H1 (cell line): Measurements from ENCODE around the gene PRDM15. TPM values are rescaled to one million over a fixed set of nuclear protein-coding genes. Genes with fewer than 3 reads are reported as not detected.
A peak's percentile ranks its signal among the peaks of the same experiment; 100 is the strongest.

Experiments used
- CTCF ChIA-PET: fragments of 300-600 bp; sonication (Branson Sonifier 250); formaldehyde crosslinking; loops from one replicate; lab custom pipeline; 2021; ENCODE audit not compliant: partially characterized antibody; lab: Charles Lee
- POLR2A ChIA-PET: fragments of 300-600 bp; sonication (Branson Sonifier 250); formaldehyde crosslinking; loops from one replicate; lab custom pipeline; 2021; ENCODE audit warnings: inconsistent platforms; ENCODE audit not compliant: partially characterized antibody; lab: Charles Lee
- DNase-seq, 2 experiments: peaks; one replicate each; pipeline versions ENCODE4 v3.0.0 to v3.0.0-alpha.2; 2010 to 2022; ENCODE audit warnings: low spot score in 2 of 2, low read depth in 1 of 2, mixed read lengths in 1 of 2
- FAIRE-seq: peaks from 2 replicates; lab custom pipeline; 2011; peaks lifted over from hg19 to GRCh38; lab: Jason Lieb, UNC
- H2AFZ ChIP-seq: 2 replicates; pipeline ENCODE4 v1.8.1; 2012; ENCODE audit warnings: low read length, inconsistent platforms
- H2AK5ac ChIP-seq: 2 replicates; pipeline ENCODE4 v1.6.1; 2013; ENCODE audit warnings: low read depth, low read length
- H2BK120ac ChIP-seq: replicated peaks from 2 replicates; pipeline ENCODE3; 2013; ENCODE audit warnings: low read depth, low read length, inconsistent platforms
- H2BK12ac ChIP-seq: 2 replicates; pipeline ENCODE4 v1.6.1; 2013; ENCODE audit warnings: low read depth, low read length
- H2BK15ac ChIP-seq: 2 replicates; pipeline ENCODE4 v1.6.1; 2013; ENCODE audit warnings: low read length
- H2BK20ac ChIP-seq: 2 replicates; pipeline ENCODE4 v1.6.1; 2013; ENCODE audit warnings: low read length
- H2BK5ac ChIP-seq: 2 replicates; pipeline ENCODE4 v1.6.1; 2013; ENCODE audit warnings: low read depth, low read length
- H3K14ac ChIP-seq: 2 replicates; pipeline ENCODE4 v1.6.1; 2013; ENCODE audit warnings: inconsistent platforms; ENCODE audit not compliant: insufficient read length
- H3K18ac ChIP-seq: 2 replicates; pipeline ENCODE4 v1.6.1; 2013; ENCODE audit warnings: low read length; ENCODE audit errors: extremely low read depth
- H3K23ac ChIP-seq: 2 replicates; pipeline ENCODE4 v1.6.1; 2013; ENCODE audit warnings: inconsistent platforms; ENCODE audit not compliant: insufficient read length
- H3K23me2 ChIP-seq: 2 replicates; pipeline ENCODE4 v1.6.1; 2013; ENCODE audit warnings: low read depth, low read length
- H3K27ac ChIP-seq: 2 replicates; pipeline ENCODE4 v1.6.1; 2011; ENCODE audit warnings: low read depth, low read length, inconsistent platforms
- H3K27me3 ChIP-seq, 4 experiments: replicated peaks in 1 of 4; 1 replicate in 1 of 4; 2 replicates in 3 of 4; pipeline versions ENCODE4 v1.6.1 to v1.8.1; 2011 to 2013; ENCODE audit warnings: low read length in 3 of 4, mild to moderate bottlenecking in 3 of 4, inconsistent platforms in 2 of 4, mixed read lengths in 2 of 4, moderate library complexity in 1 of 4; ENCODE audit not compliant: control insufficient read depth in 3 of 4, insufficient read depth in 3 of 4; ENCODE audit errors: extremely low read depth in 1 of 4
- H3K36me3 ChIP-seq, 4 experiments: 2 replicates each; pipeline versions ENCODE4 v1.6.1 to v1.8.1; 2011 to 2013; ENCODE audit warnings: mild to moderate bottlenecking in 4 of 4, low read length in 3 of 4, moderate library complexity in 2 of 4, control low read depth in 1 of 4, inconsistent platforms in 1 of 4; ENCODE audit not compliant: insufficient read depth in 4 of 4, control insufficient read depth in 2 of 4
- H3K4ac ChIP-seq: replicated peaks from 2 replicates; pipeline ENCODE3; 2013; ENCODE audit warnings: low read length, low read depth, mixed read lengths, inconsistent platforms; ENCODE audit not compliant: insufficient read length
- H3K4me1 ChIP-seq, 4 experiments: replicated peaks in 1 of 4; 1 replicate in 1 of 4; 2 replicates in 3 of 4; pipeline versions ENCODE4 v1.6.1 to v1.8.1; 2011 to 2013; ENCODE audit warnings: low read length in 3 of 4, inconsistent platforms in 2 of 4, mixed read lengths in 1 of 4; ENCODE audit not compliant: insufficient read depth in 4 of 4, control insufficient read depth in 3 of 4
- H3K4me2 ChIP-seq, 2 experiments: 2 replicates each; pipeline versions ENCODE4 v1.6.1 to v1.8.1; 2011 to 2013; ENCODE audit warnings: low read depth in 2 of 2, low read length in 2 of 2, control low read depth in 1 of 2, inconsistent platforms in 1 of 2, mild to moderate bottlenecking in 1 of 2; ENCODE audit not compliant: insufficient read depth in 1 of 2
- H3K4me3 ChIP-seq, 4 experiments: fragments of 200-600, 300-600 bp in 1 of 4; sonication (generic), shearing (Covaris generic), sonication (Bioruptor Twin) in 1 of 4; 2 replicates each; pipeline versions ENCODE4 v1.5.1 to v1.8.1; 2011 to 2016; ENCODE audit warnings: low read length in 4 of 4, low read depth in 3 of 4, control low read depth in 2 of 4, inconsistent platforms in 2 of 4, mild to moderate bottlenecking in 2 of 4, mixed read lengths in 1 of 4, moderate library complexity in 1 of 4; ENCODE audit not compliant: insufficient read depth in 2 of 4; ENCODE audit errors: extremely low read depth in 1 of 4
- H3K56ac ChIP-seq: replicated peaks from 2 replicates; pipeline ENCODE3; 2013; ENCODE audit warnings: low read depth, mild to moderate bottlenecking, mixed read lengths, low read length, inconsistent platforms; ENCODE audit not compliant: insufficient read length
- H3K79me1 ChIP-seq: 2 replicates; pipeline ENCODE4 v1.6.1; 2013; ENCODE audit warnings: low read depth, low read length, control low read depth
- H3K79me2 ChIP-seq, 2 experiments: 2 replicates each; pipeline versions ENCODE4 v1.6.1 to v1.8.1; 2012 to 2013; ENCODE audit warnings: low read length in 2 of 2, mild to moderate bottlenecking in 2 of 2, inconsistent platforms in 1 of 2; ENCODE audit not compliant: insufficient read depth in 2 of 2, control insufficient read depth in 1 of 2
- H3K9ac ChIP-seq, 4 experiments: replicated peaks in 1 of 4; 1 replicate in 1 of 4; 2 replicates in 3 of 4; pipeline versions ENCODE4 v1.6.1 to v1.8.1; 2011 to 2013; ENCODE audit warnings: low read depth in 3 of 4, low read length in 3 of 4, control low read depth in 2 of 4, mild to moderate bottlenecking in 2 of 4, moderate library complexity in 2 of 4, inconsistent platforms in 1 of 4; ENCODE audit errors: extremely low read depth in 1 of 4
- H3K9me3 ChIP-seq, 2 experiments: 2 replicates each; pipeline versions ENCODE4 v1.6.1 to v1.8.1; 2012 to 2013; ENCODE audit warnings: mild to moderate bottlenecking in 2 of 2, moderate library complexity in 2 of 2, control low read depth in 1 of 2, inconsistent platforms in 1 of 2, low read depth in 1 of 2, low read length in 1 of 2, mixed read lengths in 1 of 2; ENCODE audit not compliant: insufficient read depth in 2 of 2
- H4K20me1 ChIP-seq, 2 experiments: replicated peaks in 1 of 2; 2 replicates each; pipeline versions ENCODE3 to v1.8.1; 2011 to 2013; ENCODE audit warnings: inconsistent platforms in 2 of 2, low read length in 2 of 2, mild to moderate bottlenecking in 1 of 2; ENCODE audit not compliant: insufficient read depth in 2 of 2, control insufficient read depth in 1 of 2
- H4K5ac ChIP-seq: 2 replicates; pipeline ENCODE4 v1.6.1; 2013; ENCODE audit warnings: low read length, low read depth, mixed read lengths, inconsistent platforms; ENCODE audit not compliant: insufficient read length
- H4K8ac ChIP-seq: 2 replicates; pipeline ENCODE4 v1.8.0; 2013; ENCODE audit warnings: mild to moderate bottlenecking, moderate library complexity, low read length, inconsistent platforms; ENCODE audit not compliant: insufficient read depth; ENCODE audit errors: extremely low read depth
- H4K91ac ChIP-seq: replicated peaks from 2 replicates; pipeline ENCODE3; 2013; ENCODE audit warnings: low read length, mixed read lengths, inconsistent platforms; ENCODE audit not compliant: insufficient read length
- BACH1 ChIP-seq: IDR thresholded peaks from 2 replicates; pipeline ENCODE4 v1.6.1; 2012; ENCODE audit warnings: low read length, improper control_type of control experiment
- CBX8 ChIP-seq: fragments of 300-800, 300-1000 bp; sonication (generic); IDR thresholded peaks from 2 replicates; pipeline ENCODE4 v1.7.1; 2016; ENCODE audit warnings: low read depth, low read length, borderline replicate concordance
- CEBPB ChIP-seq: IDR thresholded peaks from 2 replicates; pipeline ENCODE4 v1.6.1; 2012; ENCODE audit warnings: low read depth, low read length
- CTBP2 ChIP-seq: IDR thresholded peaks from 2 replicates; pipeline ENCODE4 v1.7.0; 2011; ENCODE audit warnings: borderline replicate concordance, mild to moderate bottlenecking, moderate library complexity, mixed read lengths, low read length; ENCODE audit not compliant: insufficient read depth, insufficient read length
- GTF2F1 ChIP-seq: IDR thresholded peaks from 2 replicates; pipeline ENCODE4 v1.6.1; 2012; ENCODE audit warnings: low read depth, low read length, improper control_type of control experiment, borderline replicate concordance
- HDAC2 ChIP-seq, 2 experiments: fragments of 300-600 bp in 1 of 2; sonication (generic) in 1 of 2; IDR thresholded peaks; 2 replicates each; pipeline ENCODE4 v1.6.1; 2011 to 2012; ENCODE audit warnings: low read depth in 2 of 2, low read length in 2 of 2, mild to moderate bottlenecking in 2 of 2, moderate library complexity in 2 of 2, borderline replicate concordance in 1 of 2, inconsistent platforms in 1 of 2
- HDAC6 ChIP-seq: IDR thresholded peaks from one replicate; pipeline ENCODE4 v1.7.1; 2012; ENCODE audit warnings: low read depth, mild to moderate bottlenecking, inconsistent platforms, low read length, moderate library complexity
- JUND ChIP-seq: IDR thresholded peaks from 2 replicates; pipeline ENCODE4 v1.6.1; 2011; ENCODE audit warnings: mild to moderate bottlenecking, improper control_type of control experiment, low read length
- MAFK ChIP-seq: IDR thresholded peaks from 2 replicates; pipeline ENCODE4 v1.6.1; 2012; ENCODE audit warnings: low read depth, mild to moderate bottlenecking, improper control_type of control experiment, low read length
- SIX5 ChIP-seq: IDR thresholded peaks from 2 replicates; pipeline ENCODE4 v1.6.1; 2011; ENCODE audit warnings: mild to moderate bottlenecking, low read depth, low read length
- SP2 ChIP-seq: IDR thresholded peaks from 2 replicates; pipeline ENCODE4 v1.6.1; 2012; ENCODE audit warnings: mild to moderate bottlenecking, low read length, inconsistent platforms
- TCF12 ChIP-seq: IDR thresholded peaks from 2 replicates; pipeline ENCODE4 v1.6.1; 2011; ENCODE audit warnings: low read depth, mild to moderate bottlenecking, low read length
- YY1 ChIP-seq: IDR thresholded peaks from 2 replicates; pipeline ENCODE4 v1.6.1; 2011; ENCODE audit warnings: low read depth, mild to moderate bottlenecking, low read length
- WGBS, 2 experiments: shearing (Covaris generic) in 1 of 2; methylation state at CpG; one replicate each; pipeline versions ENCODE4 v1.1.6 to v1.1.7; 2013 to 2015; ENCODE audit warnings: low lambda C conversion rate in 2 of 2, mixed read lengths in 2 of 2, inconsistent platforms in 1 of 2, low coverage in 1 of 2, missing lambda C conversion rate in 1 of 2; ENCODE audit not compliant: insufficient replicate concordance in 2 of 2, insufficient coverage in 1 of 2, insufficient read length in 1 of 2; ENCODE audit errors: extremely low coverage in 1 of 2, missing lambda C conversion rate in 1 of 2; 5-methylcytosine and 5-hydroxymethylcytosine counted together
- polyA plus RNA-seq, 7 experiments: library from polyadenylated mRNA; depleted of rRNA in 3 of 7; stranded (reverse) in 5 of 7; unstranded in 2 of 7; fragments of >200 nt in 5 of 7; fragments of 200-250 nt in 2 of 7; gene quantifications; 1 replicate in 5 of 7; 2 replicates in 1 of 7; 4 replicates in 1 of 7; pipeline versions ENCODE4 v1.2.1 to v1.2.3, GENCODE V29; 2011 to 2013; ENCODE audit warnings: missing spikeins in 2 of 7, mixed read lengths in 2 of 7
- total RNA-seq: library from RNA; stranded (reverse); fragmentation: NEBNext Ultra II Directional; extraction: Animal tissue kit (Norgen Biotek cat#: 25700); gene quantifications from 2 replicates; pipeline ENCODE4 v1.2.1, GENCODE V29; 2021
- TF ChIP-seq, protein P1 (sequence below): IDR thresholded peaks from 2 replicates; pipeline ENCODE4 v1.6.1; 2012; ENCODE audit warnings: low read length, inconsistent platforms

Gene PRDM15
- total and polyA plus RNA-seq, 2 of the 8 experiments (the other 6 are each of a cell fraction or from before 2014, with no cell fraction given): 9.7 to 10.5 TPM

DNA sequence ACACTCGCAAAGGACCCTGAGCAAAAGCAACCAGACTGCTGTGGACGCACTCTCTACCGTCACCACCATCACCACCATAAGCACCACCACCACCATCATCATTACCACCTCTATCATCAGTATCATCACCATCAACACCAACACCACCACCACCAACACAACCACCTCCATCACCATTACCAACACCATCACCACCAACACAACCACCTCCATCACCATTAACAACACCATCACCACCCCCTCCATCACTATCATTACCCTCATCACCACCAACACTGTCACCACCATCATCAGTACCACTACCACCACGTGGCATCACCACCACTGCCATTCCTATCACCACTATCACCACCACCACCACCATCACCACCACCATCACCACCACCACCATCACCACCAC, 73.5 kb downstream of the PRDM15 start:
- Histone ChIP-seq H2AK5ac (no peak overlapping the region), H3K36me3 (peaks cover 0 to 16% (median 6%) of the 10 kb centered on the region in 4 experiments; a peak in 7 of 8 replicates)
- TF ChIP-seq SP2: no peak
- TF ChIP-seq HDAC2 (IDR thresholded peaks at IDR 0.05; ENCODE audit: borderline replicate concordance in 1 of 2, low read depth in 2 of 2, low read length in 2 of 2): no peak
- TF ChIP-seq, protein P1, sequence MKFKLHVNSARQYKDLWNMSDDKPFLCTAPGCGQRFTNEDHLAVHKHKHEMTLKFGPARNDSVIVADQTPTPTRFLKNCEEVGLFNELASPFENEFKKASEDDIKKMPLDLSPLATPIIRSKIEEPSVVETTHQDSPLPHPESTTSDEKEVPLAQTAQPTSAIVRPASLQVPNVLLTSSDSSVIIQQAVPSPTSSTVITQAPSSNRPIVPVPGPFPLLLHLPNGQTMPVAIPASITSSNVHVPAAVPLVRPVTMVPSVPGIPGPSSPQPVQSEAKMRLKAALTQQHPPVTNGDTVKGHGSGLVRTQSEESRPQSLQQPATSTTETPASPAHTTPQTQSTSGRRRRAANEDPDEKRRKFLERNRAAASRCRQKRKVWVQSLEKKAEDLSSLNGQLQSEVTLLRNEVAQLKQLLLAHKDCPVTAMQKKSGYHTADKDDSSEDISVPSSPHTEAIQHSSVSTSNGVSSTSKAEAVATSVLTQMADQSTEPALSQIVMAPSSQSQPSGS: no peak
- TF ChIP-seq GTF2F1: no peak
- TF ChIP-seq SIX5: no peak
- no peak for TF ChIP-seq MAFK
- TF ChIP-seq CTBP2: no peak
- TF ChIP-seq BACH1: no peak
- no peak for TF ChIP-seq CBX8
- no peak for TF ChIP-seq YY1
- no peak for TF ChIP-seq HDAC6
- TF ChIP-seq CEBPB: no peak
- TF ChIP-seq JUND: no peak
- no peak for TF ChIP-seq TCF12

More for the DNA sequence above, 73.5 kb downstream of the PRDM15 start:
- Histone ChIP-seq H3K56ac (peak overlapping the region; percentile 77), H2BK120ac (no peak overlapping the region), H4K5ac (no peak overlapping the region), H3K18ac (no peak overlapping the region), H2BK15ac (no peak overlapping the region), H4K8ac (no peak overlapping the region), H3K14ac (no peak overlapping the region), H3K27ac (no peak overlapping the region), H3K9me3 (no peaks in the 10 kb centered on the region), H3K4me1 (no peaks in the 10 kb centered on the region), H3K23me2 (peaks cover 14% of the 10 kb centered on the region; the same call in 1 of the 2 replicates), H4K20me1 (peaks cover 2 to 13% of the 10 kb centered on the region in 2 experiments), H3K27me3 (no peaks in the 10 kb centered on the region), H2BK20ac (no peak overlapping the region), H2AFZ (no peak overlapping the region), H2BK5ac (no peak overlapping the region), H4K91ac (no peak overlapping the region), H3K4ac (no peak overlapping the region), H2BK12ac (no peak overlapping the region), H3K79me2 (no peaks in the 10 kb centered on the region), H3K23ac (no peak overlapping the region), H3K79me1 (no peaks in the 10 kb centered on the region; the same call in 1 of the 2 replicates), H3K4me3 (no peak overlapping the region), H3K9ac (no peak overlapping the region), H3K4me2 (no peak overlapping the region)
- WGBS, 2 experiments: 90% methylated on average over 4 of the region's 4 CpGs; no CpG with 5 or more reads in 1 of the 2 experiments
- ChIA-PET CTCF (no interaction called here), POLR2A (no interaction called here)
- FAIRE-seq (no peak), DNase-seq (no peak)
